Measurements from ENCODE around the gene SNTA1.
"Not testable (repeated sequence)": the region's sequence is repeated elsewhere in the genome, so short reads cannot be mapped to it uniquely, and the experiment has no call there.

Gene SNTA1

DNA sequence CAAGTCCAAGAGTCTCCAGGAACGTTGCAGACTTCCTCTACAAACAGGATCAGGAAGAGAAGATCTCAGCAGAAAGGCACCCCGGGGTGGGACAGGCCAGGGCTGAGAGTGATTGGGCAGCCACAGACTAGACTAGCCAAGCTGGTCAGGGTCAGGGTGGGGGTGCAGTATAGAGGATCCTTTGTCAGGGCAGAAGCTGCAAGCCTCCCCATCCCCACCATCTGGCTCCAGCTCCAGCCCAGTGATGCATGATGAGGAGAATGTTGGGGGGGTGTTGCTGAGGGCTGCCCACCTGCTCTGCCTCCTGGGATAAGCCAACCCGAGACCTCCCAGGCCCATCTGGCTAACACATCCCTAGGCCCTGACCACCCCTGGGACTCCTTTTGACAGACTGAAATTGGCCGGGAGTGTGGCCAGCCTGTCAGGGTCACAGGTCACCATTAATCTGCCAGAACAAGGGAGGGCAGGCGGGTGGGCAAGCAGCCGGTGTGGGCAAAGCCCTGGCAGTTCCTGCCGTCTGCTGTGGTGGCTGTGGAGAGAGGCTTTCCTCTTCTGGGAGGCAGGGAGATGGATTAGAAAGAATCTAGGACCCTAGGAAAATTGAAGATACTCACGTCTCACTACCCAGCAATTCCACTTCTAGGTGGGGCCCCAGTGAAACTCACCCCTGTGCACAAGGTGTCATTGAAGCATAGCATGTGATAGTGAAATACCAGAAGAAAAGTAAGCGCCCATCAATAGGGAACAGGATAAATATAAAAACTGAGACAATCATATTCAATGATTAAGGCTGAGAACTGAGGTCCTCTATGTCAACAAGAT lies 22.1 kb upstream of the SNTA1 start:
- peak in 13 of 14 donors; percentile 27 to 88 (median 78) for DNase-seq

DNA sequence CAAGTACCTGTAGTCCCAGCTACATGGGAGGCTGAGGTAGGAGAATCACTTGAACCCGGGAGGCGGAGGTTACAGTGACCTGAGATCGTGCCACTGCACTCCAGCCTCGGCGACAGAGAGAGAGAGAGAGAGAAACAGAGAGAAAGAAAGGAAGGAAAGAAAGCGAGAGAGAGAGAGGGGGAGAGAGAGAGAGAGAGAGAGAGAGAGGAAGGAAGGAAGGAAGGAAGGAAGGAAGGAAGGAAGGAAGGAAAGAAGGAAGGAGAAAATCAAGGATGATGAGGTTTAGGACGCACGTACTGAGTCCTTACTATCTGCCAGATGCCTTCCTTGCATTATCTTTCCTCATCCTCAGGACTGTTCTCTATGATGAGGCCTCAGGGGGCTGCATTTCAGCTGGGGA lies 21.2 kb upstream of the SNTA1 start:
- not testable (repeated sequence) for DNase-seq

DNA sequence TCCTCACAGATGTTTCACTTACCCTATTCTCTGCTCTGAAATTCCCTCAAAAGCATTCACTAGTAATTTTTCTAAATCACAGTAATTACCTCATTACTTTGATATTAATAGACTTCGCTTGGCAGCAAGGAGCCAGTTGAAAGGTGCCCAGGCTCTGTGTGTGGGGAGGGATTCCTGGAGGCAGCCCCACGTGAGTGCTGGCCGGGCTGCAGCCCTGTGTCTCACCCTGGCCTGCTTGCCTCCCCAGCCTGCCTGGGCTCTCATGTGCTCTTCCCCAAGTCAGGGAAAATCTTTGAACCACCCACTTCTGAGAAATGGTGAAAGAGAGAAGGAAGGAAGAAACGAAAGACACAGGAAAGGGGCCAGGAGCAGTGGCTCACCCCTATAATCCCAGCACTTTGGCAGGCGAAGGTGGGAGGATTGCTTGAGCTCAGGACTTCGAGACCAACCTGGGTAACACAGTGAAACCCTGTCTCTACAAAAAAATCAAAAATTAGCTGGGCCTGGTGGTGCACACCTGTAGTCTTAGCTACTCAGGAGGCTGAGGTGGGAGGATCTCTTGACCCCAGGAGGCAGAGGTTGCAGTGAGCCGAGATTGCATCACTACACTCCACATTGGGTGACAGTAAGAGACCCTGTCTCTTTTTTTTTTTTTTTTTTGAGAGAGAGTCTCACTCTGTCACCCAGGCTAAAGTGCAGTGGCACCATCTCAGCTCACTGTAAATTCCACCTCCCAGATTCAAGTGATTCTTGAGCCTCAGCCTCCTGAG lies 20.0 kb upstream of the SNTA1 start:
- DNase-seq = peak in 4 of 14 donors; percentile 10 to 78 (median 17)

DNA sequence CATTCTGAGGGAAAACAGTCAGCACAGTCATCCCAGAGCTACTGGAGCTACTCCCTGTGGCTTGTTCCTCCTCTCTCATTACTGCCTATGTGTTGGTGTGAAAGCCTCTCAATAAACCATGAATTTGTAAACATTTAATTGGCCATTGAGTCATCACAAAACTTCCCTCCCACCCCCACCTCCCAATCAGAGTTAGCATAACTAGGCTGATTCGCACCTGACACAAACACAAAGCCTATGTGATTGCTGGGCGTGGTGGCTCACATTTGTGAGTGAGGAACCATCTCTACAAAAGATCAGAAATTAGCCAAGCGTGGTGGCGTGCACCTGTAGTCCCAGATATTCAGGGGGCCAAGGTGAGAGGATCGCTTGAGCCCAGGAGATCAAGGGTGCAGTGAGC lies 17.1 kb upstream of the SNTA1 start:
- no peak for DNase-seq

DNA sequence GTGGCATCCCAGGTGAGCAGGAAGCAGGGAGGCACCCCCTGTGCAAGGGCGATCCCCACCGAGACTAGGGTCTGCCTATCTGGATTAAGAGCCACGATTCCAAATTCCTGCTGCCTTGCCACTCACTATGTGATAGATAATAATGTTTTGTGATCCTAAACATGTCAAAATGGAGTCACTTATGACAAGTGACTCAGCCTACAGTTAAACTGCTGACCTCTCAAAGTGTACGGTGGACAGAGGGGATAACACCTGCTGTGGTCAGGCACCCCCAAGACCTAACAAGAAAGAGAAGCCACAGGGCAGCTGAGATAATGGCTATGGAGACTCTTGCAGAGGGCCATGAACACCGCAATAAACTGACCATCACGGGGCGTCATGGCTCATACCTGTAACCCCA lies 16.0 kb upstream of the SNTA1 start:
- no peak for DNase-seq

DNA sequence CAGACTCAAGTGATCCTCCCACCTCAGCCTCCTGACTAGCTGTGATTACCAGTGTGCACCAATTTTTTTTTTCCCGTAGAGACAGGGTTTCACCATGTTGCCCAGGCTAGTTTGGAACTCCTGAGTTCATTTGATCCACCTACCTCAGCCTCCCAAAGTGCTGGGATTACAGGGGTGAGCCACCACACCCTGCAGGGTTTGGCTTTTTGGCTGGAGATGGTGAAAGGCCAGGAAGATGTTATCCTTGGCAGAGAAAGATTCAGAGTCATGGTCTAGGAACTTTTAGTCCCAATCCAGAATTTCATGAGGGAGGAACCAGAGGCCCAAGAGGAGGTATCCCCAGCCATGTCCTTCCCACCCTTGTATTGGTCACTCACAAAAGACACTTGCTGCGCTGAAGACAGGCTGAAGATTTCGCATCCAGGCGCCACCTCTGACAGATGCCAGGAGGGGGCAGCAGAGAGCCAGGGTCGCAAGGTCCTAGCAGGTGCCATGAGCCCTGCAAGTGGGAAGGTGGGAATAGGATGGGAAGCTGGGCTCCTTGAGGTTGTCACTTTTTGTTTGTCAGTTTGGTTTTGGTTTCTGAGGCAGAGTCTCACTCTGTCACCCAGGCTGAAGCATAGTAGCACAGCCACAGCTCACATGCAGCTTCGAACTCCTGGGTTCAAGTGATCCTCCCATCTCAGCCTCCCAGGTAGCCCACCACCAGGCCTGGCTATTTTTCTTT lies 13.5 kb upstream of the SNTA1 start:
- DNase-seq = peak in 12 of 14 donors; percentile 23 to 82 (median 62)

DNA sequence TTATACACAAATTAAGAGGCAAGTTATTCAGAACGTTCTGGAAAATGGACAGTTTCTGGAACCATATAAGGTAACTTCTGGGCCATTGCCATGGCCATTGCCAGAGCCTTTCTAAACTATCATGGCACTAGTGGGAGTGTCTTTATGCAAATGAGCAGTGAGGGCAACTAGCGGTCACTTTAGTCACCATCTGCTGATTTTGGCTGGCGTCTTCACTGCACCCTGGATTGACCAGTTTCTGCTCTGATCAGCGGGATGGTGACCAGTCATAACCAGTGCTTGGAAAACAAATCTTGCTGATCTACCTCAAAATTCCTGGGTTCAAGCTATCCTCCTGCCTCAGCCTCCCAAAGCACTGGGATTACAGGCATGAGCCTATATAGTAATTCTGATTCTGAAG lies 7.3 kb upstream of the SNTA1 start:
- no peak for DNase-seq

DNA sequence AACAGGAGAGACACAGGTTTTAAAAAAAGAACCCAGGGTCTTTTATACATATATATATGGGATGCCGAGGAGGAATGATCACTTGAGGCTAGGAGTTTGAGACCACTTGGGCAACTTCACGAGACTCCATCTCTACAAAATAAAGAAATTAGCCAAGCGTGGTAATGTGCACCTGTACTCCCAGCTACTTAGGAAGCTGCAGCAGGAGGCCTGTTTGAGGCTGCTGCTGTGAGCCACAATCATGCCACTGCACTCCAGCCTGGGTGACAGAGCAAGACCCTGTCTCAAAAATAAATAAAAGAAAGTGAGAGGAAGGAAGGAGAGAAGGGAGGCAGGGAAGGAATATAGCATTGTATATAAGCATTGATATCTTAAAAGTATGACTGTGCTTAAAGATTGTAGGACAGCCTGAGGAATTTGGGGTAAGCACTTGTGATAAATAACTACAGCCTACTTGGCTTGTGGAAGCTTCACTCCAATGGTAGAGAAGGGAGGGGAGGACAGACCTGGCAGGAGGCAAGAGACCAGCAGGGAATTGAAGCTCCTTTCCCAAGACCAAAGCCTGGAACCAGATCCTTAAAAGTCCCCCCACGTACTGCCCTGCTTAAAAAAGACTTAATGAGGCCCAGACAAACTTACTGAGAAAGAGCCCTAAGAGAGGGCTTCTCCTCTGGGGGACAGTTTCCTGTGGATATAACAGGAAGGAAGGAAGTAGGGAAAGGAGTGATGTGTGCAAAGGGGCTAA lies 2.5 kb upstream of the SNTA1 start:
- DNase-seq = peak in 4 of 14 donors; percentile 10 to 26 (median 14)

DNA sequence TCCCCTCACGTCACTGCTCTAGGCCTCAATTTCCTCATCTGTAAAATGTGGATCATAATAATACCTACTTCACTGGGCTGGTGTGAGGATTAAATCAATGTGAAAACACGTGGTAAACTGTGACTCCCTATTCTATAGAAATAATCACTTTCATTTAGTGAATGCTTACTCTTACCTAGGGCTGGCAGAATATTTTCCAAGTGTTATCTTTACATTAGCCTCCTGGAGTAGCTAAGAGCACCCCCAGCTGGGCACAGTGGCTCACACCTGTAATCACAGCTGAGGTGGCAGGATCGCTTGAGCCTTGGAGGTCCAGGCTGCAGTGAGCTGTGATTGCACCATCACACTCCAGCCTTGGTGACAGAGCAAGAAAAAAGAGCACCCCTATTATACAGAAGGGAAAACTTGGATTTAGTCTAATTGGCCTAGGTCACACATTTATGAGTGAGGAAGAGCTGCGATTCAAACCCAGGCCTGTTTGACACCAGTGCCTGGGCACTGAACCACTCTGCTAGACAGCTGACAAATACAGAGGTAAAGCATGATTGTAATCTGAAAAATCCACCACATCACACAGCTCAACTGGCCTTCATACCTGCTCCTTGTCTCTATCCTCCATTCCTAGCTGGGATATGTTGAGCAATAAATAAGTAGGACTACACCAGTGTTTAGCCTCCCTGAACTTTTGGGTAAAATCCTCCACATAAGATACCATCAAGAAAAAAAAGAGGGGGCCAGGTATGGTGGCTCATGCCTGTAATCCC lies 1.4 kb upstream of the SNTA1 start:
- DNase-seq = no peak

DNA sequence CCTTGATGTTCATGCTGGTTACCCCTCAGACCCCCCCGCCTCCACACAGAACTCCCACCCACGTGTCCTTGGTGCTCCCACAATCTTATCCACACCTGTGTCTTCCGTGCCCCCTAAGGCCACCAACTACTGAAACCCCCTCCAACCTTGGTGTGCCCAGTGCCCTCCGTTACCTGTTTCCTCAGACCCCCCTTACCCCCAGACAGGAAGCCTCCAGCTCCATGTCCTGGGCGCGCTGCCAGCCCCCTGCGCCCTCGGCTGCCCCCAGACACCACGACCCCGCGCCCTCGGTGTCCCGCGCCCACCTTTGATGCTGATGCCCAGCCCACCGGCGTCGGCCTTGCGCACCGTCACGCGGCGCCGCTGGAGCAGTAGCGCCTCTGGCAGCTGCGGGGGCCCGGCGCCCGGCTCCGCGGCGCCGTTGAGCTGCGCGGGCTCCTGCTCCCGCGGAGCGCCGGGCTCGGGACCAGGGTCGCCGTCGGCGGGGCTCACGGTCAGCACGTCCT lies 504 bp downstream of the SNTA1 start:
- peak in 1 of 14 donors; percentile 48 for DNase-seq

DNA sequence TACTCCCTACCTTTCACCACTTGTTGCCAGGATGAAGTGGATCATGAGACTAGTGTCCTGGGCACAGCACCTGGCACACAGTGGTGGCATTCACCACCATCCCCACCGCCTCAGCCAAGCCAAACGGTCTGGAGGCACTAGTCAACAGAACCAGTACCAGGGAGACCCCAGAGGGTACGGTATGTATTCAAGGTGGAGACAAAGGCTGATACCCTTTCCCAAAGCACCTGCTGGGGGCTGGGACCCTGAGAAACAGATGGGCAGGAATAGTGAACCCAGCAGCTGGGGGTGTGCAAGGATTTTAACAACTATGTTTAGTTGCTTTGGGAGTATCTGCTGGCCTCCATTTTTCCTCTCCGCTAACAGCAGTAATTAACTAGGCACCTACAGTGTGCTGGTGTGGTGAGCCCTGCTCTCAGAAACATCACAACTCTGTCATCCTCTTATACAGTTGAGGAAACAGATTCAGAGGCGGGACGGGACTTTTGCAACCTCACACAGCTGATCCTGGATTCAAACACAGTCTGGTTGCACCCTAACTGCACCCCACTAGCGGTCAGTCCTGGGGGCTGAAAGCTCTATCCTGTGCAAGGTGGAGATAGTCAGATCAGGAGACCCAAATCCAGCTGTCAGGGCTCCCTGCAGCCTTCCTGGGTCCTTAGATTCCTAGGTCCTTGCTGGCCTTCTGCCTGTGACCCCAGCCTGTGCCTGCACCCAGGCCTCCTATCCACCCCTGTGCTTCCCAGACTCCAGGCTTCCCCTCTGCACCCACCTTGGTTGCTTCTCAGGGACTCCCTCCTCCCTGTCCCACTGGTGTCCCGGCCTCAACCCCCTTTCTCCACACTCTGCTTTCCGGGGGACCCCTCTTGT lies 1.2 kb downstream of the SNTA1 start:
- DNase-seq = peak in 1 of 14 donors; percentile 23

DNA sequence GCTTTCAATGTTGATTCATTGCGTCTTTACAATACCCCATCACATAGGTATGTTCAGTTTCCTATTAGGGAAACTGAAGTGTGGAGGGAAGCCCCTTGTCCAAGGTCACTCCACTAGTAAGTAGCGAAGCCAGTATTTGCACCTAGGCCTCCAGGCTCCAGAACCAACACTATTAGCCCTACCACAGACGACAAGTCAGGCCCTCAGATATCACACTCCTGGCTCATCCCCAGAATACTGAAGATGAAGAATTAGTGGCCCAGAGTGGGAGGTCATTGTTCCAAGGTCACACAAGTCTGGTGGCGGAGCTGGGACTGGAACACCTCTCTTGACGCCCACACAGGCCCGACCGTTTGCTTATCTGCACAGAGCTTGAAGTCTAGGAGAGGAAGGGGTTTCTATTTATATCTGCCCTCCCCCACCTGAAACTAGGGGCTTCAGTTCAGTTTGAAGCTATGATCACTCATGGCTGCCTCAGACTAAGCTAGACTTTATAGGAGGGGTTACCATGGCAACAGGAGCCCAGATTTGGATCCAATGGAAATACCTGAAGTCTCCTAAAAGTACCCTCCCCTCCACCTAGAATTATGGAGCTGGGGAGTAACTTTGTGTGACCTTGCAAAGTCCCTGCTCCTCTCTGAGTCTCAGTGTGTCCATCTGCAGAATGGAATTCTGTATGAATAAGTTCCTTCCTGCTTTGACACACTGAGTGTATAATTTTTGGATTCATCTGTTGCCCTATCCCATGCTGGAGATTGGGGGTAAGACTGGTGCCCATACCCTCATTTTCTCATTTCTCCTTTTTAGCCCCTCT lies 2.2 kb downstream of the SNTA1 start:
- peak in 1 of 14 donors; percentile 2 for DNase-seq

DNA sequence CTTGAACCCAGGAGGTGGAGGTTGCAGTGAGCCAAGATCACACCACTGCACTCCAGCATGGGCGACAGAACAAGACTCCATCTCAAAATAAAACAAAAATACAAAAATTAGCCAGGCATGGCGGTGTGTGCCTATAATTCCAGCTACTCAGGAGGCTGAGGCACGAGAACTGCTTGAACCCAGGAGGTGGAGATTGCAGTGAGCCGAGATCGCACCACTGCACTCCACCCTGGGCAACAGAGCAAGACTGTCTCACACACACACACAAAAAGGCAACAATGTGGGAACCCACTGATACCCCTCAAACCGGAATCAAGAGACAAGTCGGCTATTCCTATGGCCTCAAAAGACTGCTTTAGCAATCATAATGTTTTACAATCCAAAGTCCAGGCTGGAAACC lies 3.0 kb downstream of the SNTA1 start:
- not testable (repeated sequence) for DNase-seq

DNA sequence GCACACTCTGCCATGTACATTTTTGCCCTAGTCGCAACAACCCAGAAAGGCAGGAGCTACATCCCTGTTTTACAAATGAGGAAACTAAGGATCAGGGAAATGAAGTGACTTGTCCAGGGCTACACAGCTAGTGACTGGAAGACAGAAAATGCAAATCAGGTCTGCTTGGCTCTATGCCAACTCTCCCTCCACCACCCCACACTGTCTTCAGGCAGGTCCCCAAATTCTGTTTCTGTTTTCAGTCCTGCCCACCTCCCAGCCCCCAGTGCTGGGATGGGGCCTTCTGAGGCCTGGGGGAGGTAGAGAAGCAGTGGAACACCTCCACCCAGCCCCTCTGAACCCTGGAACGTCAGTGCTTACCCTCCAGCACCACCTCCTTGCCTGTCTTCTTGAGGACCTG lies 5.1 kb downstream of the SNTA1 start:
- DNase-seq = no peak

DNA sequence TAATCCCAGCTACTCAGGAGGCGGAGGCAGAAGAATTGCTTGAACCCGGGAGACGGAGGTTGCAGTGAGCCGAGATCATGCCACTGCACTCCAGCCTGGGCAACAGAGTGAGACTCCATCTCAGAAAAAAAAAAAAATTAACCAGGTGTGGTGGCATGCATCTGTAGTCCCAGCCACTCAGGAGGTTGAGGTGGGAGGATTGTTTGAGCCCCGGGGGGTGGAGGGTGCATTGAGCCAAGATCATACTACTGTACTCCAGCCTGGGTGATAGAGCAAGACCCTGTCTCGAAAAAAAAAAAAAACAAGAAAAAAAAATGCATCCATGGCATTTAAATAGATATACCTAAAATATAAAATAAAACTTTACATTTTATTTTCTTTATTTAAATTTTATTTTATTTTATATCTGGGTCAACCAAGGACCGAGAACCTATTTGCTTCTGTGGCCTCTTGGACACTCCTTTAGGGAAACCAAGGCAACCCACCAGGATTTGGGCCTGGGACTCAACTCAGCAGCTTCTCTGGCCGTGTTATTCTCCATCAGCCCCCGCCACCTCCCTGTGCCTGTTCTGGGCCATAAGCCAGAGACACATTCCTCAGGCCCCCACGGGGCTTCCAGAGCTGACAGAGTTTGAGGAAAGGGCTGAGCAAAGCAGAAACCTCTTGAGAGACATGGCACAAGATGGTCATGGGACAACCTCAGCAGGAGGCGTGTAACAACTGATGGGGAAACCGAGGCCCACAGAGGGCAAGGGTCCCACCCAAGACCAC lies 6.2 kb downstream of the SNTA1 start:
- DNase-seq = peak in 10 of 14 donors; percentile 13 to 68 (median 44)

DNA sequence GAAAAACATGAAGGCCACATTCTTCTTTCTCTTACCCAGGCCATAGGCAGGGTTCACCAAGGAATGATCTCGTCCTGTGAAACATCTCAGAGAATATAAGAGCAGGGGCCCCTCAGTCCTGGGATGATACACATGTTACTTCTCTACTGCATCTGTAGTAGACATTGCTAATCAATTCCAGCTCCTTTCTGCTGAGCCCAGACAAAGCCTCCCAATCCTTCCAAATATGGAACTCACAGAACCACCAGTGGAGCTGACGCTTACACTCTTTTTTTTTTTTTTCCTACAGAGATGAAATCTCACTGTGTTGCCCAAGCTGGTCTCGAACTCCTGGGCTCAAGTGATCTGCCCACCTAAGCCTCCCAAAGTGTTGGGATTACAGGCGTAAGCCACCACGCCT lies 9.1 kb downstream of the SNTA1 start:
- DNase-seq = no peak

DNA sequence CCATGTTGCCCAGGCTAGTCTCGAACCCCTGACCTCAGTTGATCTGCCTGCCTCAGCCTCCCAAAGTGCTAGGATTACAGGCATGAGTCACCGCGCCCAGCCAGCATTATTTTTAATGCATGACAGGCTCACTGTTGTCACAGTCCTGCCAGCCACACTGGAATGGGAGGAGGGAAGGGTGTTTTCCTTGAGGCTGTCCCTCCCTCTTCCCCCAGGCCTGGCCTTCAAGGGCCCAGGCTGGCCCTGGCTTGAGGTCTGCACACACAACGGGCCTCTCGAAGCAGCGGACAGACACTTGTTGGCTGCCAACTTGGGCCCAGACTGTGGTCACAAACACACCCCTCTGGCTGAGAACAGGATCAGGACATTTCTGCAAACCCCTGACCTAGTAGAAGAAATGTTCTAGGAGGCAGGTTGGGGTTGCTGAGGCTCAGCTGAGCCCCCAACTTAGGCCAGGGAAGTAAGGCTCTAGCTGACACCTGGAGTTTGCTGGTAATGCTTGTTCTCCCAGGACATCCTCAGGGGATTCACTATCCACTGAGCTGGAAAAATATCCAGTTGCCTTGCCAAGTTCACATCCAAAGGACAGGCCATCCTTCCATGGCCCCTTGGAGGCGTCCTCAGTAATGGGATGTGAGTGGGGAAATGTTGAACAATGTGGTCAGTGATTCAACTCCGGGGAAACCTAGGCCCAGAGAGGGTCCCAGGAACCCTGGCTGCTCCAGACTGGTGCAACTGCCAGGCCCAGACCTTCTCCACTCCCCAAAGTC lies 9.9 kb downstream of the SNTA1 start:
- DNase-seq = peak in 8 of 14 donors; percentile 20 to 63 (median 42)
